GM10847 (cell line): ENCODE data around the gene NEK7.

Experiments
- POLR2A ChIP-seq: IDR thresholded peaks from 2 replicates; pipeline ENCODE4 v1.6.1; 2011; ENCODE audit not compliant: insufficient read length; ENCODE audit errors: extremely low read depth

NEK7 gene

GRCh38 chr1:198270273-198270828, 113.6 kb downstream of the NEK7 start:
- TF ChIP-seq POLR2A = no peak

GRCh38 chr1:198271467-198271866, 114.7 kb downstream of the NEK7 start:
- no peak for TF ChIP-seq POLR2A

- no peak for TF ChIP-seq POLR2A
Observed at GRCh38 chr1:198272492-198272891, 115.7 kb downstream of the NEK7 start.

- TF ChIP-seq POLR2A = no peak
Observed at GRCh38 chr1:198273748-198274295, 117.0 kb downstream of the NEK7 start.

DNA sequence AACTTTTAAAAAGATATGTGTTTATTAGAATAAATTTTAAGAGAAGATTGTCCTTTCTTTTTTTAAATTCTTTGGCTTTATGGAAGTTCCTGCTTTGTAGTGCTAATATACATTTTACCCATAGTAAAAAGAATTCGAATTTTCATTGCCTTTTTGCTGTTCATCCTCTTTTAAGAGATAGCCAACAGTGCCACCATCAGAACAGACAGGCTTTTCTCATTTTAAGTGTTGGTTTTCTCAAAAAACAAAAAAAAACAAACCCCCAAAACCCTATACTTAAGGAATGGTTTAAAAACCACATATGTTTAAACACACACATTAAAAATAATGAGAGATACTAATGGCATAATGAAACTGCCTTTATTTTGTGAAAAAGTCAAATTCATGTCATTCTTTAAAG, 118.8 kb downstream of the NEK7 start:
- TF ChIP-seq POLR2A = no peak

GRCh38 chr1:198276241-198276640, 119.4 kb downstream of the NEK7 start:
- no peak for TF ChIP-seq POLR2A

DNA sequence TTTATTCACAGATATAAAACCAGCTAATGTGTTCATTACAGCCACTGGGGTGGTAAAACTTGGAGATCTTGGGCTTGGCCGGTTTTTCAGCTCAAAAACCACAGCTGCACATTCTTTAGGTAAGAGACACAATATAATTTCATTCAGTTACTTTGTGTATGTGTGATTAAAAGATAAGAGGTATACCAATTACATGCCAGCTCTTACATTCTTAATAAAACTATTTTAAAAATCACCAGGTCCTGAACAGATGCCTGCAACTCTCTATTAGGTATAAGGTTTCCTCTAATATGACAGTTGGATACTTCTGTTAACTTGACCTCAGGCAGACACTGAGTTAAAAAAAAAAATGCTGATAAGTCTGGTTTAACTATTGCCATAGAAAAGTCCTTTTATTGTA, 122.1 kb downstream of the NEK7 start:
- no peak for TF ChIP-seq POLR2A

DNA sequence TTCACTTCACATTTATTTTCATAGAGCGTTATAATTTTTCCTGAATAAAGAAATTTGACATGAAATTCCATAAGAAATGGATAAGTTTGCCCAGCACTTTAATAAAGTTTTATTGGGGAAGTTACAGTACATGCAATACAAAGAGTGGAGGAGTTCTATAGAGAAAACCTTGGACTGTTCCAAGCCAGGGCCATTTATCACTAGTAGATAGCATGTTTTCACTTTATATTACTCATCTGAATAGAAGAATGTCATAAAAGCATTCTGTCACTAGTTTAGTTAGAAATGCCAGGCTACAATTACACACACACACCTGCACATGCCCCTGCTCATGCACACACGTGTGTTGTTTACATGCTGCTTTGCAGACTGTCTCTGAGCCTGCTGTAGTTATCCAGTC, 123.3 kb downstream of the NEK7 start:
- no peak for TF ChIP-seq POLR2A

DNA sequence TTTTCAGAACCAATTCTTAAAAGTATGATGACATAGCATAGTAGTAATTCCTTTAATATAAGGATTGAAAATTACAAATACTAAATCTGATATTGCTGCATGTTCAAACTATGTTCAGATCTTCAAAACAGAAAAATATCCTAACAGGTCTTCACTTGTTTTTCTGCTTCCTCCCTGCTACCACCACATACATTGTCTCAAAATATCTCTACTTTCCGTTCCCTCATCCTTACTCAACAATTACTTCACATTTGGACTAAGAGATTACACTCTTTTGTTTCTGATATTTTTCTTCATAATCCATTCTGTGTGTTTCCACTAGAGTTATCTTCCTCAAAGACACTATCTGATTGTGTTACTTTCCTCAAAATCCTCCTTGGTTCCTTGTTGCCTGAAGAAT, 125.1 kb downstream of the NEK7 start:
- no peak for TF ChIP-seq POLR2A

DNA sequence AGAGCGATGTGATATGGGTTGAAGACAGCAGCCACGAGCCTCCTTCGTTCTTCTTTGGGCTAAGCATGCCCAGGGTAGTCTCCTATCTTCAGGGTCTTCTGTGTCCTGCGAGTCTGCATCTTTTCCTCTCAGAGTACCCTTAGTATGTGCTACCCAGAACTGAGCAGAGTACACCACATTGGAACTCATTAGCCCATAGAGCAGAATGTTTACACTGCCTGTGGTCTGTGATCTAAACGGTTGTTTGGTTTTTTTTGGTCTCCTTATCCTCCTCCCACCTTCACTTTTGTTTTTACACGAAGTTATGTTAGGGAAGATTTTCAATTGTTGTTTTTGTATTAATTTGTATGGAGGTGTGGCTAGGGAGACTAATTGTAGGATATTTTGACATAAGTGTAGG, 126.4 kb downstream of the NEK7 start:
- TF ChIP-seq POLR2A = no peak

DNA sequence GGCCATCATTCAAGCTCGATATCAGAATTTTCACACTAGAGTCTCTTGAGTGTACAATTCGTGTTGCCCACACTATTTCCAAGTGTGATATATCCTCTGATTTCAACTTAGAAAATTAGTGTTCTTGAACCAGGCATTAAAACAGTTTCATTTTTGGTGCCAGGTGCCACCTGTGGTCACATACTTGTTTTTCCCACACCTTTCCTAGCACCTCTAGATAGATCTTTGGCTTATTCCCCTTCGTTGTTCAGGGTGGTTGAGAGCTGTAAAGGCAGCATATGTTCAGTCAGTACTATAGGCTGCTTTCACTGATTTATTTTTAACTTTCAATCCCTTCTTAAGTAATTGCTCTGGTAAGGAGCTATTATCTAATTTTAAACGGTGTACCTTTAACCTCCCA, 131.1 kb downstream of the NEK7 start:
- no peak for TF ChIP-seq POLR2A

DNA sequence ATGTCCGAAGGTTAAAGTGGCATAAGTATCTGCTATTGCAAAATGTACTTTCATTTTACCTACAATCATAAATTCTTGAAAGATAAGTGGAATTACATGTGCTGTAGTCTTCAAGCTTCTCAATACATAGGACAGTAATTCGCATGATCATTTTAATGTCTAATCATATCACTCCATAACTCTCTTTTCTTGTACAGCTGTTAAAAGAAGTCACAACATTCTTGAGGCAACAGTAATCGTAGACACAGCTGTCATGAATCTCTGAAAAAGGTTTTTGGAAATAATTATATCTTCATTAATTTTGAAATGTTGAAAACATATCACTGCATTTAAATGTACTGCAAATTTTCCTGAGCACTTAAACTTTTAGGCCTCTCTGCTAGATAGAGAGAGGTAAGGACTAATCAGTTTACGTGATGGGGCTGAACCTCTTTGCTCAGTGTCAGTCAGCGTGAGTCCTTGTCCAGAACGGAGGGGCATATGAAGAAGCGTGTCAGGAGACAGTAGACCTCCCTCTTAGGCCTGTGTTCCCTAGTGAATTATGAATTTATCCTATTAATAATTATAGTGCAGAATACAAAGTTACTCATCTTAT, 133.4 kb downstream of the NEK7 start:
- TF ChIP-seq POLR2A = no peak

- no peak for TF ChIP-seq POLR2A
Observed at GRCh38 chr1:198291036-198291435, 134.2 kb downstream of the NEK7 start.

- TF ChIP-seq POLR2A = no peak
Observed at GRCh38 chr1:198291924-198292323, 135.1 kb downstream of the NEK7 start.

DNA sequence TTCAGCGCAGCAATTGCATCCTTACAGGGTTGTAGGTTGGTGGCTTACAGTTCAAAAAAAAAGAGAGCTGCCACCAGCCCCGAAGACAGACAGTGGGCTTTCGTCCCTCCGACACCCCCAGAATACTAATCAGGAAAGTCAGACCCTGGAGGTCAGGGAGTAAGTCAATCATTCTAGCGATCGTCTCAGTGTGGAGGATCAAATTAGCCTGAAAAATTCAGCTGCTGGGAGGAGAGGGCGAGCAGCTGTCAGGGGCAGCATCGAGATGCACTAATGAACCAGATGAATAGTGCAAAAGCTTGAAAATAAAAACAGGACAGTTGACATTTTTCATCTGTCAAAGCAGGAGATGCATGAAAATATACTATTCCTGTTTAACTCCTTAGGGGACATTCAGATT, 138.4 kb downstream of the NEK7 start:
- no peak for TF ChIP-seq POLR2A

DNA sequence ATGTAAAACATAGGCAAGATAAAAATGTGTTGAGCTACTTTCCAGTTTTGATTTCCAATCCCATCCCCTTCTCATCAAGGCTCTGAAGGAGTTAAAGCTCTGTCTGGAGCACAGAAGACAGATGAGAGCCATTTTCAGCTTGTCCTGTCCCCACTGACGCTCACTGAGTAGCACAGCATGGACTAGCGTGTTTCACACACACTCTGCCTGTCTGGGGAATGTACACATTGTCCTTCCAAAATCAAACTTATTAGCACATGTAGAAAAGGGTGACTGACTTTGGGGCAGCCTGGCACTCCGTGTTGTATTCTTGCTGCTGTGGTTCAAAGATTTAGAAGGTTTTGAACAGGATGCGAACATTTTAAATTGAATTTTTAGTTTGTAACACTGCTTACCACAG, 139.2 kb downstream of the NEK7 start:
- no peak for TF ChIP-seq POLR2A

DNA sequence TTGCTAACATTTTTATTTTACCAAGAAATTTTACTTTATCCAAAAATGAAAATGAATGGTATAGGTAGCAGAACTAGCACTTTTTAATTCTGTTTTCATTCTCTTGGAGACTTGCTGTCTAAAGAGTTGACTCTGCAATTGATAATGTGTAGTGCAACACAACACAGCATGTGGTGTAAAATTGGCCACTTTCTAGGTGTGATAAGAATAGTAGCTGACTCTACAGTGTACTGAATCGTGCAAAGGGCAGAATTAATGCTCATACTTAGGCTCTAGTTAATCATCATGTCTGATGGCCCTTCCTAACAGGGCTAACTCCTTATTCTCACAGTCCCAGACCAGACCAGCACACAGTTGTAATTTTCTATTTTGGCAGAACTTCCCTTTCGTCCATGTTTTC, 140.5 kb downstream of the NEK7 start:
- no peak for TF ChIP-seq POLR2A
